HUDEP-2 (cell line): ENCODE data around the gene ACVR2A.

Experiments
- DNase-seq, 76 experiments: peaks; one replicate each; lab custom pipeline; 2025; ENCODE audit not compliant: unreplicated experiment in 76 of 76; lab: John Stamatoyannopoulos, UW

Gene ACVR2A

DNA sequence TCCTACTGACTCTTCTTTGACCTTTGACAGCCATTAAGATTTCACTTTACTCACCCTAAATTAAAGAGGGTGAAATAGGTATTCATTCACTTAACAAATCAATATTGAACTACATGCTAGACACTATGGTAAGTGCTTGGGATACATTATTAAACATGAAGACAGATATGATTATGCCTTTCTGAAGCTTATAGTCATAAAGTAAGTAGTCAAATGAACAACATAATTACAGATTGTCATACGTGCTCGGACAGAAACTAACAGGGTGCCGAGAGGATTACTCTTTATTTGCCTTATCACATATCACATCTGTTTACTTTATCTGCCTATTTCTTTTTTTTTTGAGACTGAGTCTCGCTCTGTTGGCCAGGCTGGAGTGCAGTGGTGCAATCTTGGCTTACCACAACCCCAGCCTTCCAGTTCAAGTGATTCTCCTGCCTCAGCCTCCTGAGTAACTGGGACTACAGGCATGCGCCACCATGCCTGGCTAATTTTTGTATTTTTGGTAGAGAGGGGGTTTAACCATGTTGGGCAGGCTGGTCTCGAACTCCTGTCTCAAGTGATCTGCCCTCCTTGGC lies 9.8 kb downstream of the ACVR2A start:
- DNase-seq: no peak

DNA sequence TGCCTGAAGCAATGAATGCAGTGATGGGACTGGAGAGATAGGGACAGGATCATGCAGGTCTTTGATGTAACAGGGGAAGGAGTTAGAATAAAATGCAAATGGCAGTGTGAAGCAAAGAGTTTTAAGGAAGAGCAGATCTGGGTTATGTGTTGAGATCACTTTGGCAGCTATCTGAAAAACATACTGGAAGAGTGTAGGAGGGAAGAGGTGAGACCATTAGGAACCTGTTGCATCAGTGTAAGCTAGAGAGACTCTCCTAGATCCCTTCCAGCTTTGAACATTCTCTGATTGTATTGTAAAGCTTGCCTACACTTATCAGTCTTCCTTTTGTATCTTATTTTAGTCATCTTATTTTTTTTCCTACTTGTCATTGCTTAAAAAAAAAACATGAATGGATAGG lies 10.5 kb downstream of the ACVR2A start:
- no peak for DNase-seq

DNA sequence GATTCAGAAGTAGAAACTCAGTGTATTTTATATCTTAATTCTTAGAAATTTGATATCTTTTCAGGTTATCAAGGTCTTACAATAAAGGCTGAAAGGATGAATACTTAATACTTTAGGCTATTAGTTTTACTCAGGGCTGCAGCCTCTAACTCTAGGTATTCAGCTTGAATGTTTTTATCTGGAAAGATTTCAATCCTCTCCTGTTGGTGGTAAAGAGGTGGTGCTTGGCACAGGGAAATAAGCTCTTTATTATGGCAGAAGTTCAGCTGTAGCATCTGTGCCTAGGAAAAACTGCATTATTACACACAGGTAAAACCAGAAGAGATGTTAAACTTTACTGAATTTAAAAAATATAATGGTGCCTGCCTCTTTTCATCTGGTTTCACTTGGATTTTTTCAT lies 11.1 kb downstream of the ACVR2A start:
- DNase-seq: no peak

DNA sequence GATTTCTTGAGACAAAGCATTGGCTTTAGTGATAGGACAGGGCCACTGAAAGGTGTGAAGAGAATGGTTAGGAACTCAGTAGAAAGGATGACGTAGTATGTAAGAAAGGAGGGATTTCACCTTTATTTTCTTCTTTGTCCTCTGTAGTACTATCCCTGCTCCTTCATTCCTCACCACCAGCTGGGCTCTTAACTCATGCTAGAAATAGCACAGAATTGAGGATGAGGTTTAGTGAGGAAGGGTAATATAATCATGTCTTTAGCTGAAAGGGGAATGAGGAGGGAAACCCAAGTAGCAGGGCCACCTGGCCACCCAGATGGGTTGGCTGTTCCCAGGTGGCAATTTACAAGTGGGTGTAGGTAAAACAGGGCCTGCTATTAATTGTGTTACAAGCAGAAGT lies 15.2 kb downstream of the ACVR2A start:
- no peak for DNase-seq

DNA sequence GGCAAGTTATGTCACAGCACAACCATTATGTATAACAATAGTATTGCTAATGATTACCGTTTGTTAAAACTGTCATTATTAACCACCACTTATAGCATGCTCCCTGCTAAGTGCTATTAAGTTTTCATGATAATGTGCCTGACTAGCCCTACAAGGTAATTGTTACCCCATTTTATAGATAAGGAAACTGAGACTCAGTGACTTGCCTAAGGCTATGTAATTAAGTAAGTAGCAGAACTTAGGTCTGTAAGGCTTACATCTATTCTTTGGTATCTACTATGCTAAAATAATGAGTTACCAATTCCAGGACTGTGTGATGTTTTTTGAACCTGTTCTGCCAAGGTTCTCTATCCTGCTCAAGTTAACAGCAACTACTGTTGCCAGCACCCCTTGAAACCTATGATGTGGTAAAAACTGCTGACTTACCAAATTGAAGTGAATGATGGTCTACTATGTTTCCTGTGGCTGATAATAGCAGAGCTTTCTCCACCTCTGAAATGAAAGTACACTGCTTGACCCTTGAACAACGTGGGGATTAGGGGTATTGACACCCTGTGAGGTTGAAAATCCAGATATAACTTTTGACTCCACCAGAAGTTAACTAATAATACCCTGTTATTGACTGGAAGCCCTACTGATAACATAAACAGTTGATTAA lies 18.2 kb downstream of the ACVR2A start:
- no peak for DNase-seq

DNA sequence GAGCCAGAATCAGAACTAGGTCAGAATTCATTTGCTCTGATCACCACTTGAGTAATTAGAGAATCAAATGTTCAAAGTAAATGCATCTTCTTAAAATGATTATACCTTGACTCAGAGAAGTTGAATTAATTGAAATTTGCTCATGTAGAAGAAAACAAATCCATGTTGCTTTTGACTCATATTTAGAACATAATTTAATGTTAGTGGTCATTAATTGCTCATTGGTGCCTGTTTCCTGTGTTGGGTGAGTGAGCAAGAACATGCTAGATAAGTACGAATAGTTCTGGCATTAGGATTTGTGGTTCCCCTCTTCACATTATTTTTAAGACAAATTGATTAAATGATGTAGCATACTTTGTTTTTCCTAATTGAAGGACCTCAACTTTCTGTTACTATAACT lies 19.0 kb downstream of the ACVR2A start:
- DNase-seq: no peak

DNA sequence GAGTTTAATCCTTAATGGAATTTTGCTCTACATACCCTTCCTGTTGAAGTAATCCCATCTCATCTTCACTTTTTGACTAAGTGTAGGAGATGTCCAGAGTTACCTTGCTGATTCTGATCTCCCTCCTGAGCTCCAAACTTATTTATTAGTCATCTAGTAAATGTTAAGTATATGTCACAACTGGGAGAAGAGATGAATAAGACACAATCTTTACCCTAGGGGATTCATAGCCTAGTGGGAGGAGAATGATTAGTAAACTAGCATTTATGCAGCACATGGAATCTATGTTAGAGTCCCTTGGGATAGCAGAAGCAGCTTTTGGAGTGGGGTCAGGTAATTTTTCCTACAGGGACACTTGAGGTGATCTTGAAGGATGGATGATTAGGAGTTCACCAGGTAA lies 20.7 kb downstream of the ACVR2A start:
- DNase-seq: no peak

DNA sequence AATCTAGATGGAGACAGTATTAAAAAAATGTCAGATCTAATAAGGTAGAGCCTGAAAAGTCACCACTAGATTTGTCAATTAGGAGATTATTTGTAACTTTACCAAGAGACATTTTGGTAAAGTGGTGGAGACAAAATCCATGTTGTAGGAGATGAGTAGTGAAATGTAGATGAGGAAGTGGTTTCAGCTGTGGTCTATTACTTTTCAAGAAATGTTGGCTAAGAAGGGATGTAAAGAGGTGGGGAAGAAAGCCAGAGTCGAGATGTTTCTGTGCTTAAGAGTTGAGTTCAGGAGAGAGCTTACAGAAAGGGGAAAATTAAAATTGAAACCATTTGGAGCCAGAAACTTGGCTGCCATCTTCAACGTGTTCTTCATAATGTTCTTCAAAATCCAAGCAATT lies 22.2 kb downstream of the ACVR2A start:
- no peak for DNase-seq

DNA sequence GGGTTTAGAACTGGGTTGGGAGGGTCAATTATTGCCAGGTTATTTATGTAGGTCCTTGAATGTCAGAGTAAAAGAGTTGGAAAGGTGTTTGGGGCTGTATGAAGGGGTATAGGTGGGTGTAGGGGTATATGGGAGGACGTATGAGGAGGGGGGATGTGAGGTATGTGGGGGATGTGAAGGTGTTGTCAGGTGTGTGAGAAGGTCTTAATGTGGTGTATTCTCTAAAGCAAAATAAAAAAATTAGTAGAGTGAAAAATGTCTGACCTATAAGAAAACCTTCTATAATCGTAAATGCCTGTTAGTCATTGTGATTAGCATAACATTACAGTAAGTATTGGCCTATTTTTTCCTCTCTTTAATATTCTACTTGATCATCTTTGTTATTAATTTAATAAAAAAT lies 25.1 kb downstream of the ACVR2A start:
- no peak for DNase-seq

DNA sequence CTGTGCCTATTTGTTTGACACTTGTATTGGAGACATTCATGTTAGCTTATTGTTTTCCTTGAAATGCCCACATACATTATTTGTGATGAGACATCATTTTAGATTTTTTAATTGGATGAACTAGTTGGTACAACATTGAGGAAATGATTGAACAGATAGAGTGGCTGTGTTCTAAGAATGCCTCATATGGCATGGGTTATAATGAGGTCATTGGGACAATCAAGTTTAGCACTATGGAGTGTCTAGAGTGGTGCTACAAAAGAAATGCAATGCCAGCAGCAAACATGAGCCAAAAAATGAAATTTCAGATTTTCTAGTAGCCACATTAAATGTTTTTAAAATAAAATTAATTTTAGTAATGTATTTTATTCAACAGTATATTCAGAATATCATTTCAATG lies 28.1 kb downstream of the ACVR2A start:
- no peak for DNase-seq

DNA sequence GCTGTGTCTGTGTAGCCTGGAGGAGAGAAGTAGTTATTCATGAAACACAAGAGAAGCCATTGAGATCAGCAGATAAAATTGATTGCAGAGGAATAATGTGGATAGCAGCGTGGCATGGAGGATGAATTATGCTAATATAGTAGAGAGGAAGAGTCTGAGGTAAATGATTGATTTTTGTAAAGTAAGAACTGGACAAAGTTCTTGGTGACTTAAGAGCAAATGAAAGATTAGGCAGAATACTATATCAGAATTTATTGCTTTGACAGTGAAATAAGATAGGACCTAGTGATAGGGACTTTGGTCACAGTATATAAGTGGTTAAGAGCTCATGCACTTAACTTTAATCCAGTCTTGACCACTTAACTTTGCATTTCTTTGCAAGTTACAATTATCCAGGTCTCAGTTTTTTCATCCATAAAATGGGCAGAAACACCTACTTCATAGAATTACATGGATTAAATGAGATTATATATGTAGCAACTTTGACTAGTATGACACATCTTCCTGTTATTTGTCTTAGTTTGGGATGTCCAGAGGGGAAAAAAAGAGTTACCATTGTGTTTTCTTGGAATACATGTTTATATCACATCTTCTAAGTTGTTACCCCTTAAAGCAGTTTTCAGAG lies 29.1 kb downstream of the ACVR2A start:
- no peak for DNase-seq

DNA sequence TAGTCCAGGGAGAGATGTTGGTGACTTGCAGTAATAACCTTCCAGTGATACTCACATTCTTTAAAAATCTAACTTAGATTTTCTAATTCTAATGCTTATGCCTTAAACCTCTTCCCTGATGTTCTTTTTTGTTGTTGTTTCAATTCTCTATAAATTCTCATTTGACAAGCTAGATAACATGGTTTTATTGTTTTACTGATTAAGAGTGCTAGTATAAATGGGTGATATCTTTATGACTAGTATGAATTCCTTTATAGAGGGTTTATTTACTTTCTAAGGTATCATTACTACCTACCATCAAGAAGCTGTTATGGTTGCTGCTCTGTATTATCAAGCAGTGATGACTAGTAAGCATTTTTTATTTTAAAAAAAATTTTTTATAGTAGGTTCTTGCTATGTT lies 35.0 kb downstream of the ACVR2A start:
- no peak for DNase-seq

DNA sequence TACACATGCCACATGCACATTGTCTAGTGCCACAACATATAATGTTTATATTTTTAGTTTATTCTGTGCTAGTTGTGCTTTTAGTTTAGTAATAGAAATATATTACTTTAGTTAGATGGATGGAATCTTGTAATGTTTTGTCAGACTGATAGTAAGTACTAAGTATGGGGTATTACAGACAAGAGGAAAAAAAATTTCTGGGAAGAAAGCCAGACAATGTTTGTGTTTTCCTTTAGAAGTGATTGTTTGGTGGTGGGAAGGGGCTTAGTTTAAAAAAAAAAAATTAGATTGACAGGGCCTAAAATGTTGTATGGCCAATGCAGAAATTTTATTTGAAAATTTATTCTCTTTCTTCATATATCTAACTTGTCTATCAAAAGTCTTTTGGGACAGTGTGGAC lies 37.8 kb downstream of the ACVR2A start:
- no peak for DNase-seq

DNA sequence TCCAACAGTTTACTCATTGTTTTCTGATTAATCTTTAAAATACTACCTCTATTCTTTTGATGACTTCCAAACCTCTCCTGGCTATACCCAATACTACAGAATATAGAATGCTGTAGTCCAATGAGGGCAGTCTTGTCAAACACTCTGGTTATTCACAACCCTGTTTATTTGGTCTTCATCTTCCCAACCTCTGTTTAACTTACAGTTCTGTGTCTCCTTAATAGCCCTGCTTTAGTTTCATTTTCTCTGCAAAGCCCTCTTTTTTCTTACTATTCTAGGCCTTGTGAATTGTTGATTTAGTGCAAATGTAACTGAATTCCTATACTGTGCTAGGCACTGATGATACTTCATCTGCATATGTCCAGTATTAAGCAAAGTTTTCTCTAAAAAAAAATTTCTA lies 40.0 kb downstream of the ACVR2A start:
- no peak for DNase-seq

DNA sequence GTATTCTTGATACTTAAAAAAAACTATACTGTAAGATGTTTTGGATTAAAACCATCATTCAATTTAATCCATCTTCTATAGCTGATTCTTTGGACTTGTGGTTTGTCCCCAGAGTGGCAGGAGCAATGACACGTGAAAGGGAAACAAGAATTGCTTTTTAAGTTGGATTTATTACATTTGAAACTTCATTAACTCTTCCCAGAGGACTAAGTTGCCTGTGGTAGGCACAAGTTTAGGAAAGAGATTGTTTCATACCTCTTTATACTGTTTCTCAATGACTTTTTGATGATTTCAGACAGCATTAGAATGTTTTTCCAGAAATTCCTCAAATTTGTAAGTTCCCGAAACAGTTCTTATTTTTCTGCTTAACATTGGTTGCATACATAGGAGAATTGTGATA lies 41.3 kb downstream of the ACVR2A start:
- no peak for DNase-seq

DNA sequence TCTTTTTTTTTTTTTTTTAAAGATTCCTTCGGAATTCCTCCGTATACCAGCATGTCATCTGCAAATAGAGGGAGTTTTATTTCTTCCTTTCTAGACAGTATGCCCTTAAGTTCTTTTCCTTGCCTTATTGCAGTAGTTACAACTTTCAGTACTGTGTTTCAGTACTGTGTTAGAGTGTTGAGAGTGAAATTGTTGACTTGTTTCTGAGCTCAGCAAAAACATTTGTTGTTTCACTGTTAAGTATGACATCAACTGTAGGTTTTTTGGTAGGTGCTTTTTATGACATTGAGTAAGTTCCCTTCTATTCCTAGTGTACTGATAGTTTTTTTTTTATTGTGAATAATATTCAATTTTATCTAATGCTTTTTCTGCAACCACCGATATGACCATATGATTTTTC lies 43.9 kb downstream of the ACVR2A start:
- DNase-seq: no peak

DNA sequence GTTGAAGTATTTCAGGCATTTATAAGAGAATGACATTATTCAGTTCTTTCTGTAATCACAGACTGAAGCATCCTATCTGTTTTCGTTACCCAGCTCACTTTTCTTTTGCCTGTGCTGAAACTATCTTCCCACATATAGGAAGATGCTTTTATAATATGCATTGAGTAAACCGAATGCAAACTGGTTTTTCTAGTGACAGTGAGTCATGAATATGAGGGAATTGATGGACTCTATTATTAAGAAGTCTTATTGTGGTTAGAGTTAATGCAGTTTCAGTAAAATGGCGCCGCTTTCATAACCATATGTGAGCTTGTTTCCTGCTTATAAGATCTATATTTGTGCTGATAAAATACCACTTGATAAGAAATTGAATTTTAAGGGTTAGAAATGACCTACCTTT lies 59.2 kb downstream of the ACVR2A start:
- DNase-seq: no peak

DNA sequence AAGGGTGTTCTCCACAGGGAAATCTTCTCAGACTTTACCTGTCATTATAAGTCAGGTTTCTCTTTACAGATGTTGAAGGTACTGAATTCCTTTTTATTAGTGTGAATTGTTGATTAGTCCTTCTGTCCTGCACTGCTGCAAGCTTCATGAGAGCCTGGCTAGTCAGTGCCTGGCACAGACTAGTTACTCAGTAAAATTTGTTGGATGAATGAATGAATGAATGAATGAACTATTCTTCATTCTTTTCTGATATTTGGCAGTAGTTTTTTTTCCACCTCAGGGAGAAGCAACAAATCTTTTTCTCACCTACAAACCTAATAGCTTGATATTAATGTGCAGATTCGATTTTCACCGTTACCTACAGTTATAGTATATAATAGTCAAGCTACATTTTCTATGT lies 64.3 kb downstream of the ACVR2A start:
- no peak for DNase-seq

DNA sequence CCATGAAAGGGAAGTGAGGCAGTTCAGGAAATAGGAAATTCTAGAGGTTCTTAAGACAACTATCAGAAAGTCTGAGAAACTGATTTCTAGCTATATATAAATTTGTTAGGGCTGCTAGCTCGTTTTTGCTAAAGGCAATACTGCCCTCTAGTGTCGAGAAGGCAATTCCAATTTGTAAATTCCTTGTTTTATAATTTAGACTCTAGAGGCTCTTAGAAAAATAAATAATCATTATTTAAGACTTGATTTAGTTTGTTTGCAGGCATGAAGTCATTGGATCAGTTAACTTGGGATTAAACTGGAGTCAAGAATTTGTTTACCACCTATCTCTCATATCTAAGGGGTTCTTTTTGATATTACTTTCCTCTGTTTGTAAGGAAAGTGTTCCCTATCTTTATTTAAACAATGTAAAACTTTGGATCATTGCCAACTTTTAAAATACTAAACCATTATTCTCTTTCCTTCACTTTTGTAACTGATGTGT lies 66.2 kb downstream of the ACVR2A start:
- DNase-seq: peak in 29 of 76 experiments; percentile 3 to 53 (median 19)

DNA sequence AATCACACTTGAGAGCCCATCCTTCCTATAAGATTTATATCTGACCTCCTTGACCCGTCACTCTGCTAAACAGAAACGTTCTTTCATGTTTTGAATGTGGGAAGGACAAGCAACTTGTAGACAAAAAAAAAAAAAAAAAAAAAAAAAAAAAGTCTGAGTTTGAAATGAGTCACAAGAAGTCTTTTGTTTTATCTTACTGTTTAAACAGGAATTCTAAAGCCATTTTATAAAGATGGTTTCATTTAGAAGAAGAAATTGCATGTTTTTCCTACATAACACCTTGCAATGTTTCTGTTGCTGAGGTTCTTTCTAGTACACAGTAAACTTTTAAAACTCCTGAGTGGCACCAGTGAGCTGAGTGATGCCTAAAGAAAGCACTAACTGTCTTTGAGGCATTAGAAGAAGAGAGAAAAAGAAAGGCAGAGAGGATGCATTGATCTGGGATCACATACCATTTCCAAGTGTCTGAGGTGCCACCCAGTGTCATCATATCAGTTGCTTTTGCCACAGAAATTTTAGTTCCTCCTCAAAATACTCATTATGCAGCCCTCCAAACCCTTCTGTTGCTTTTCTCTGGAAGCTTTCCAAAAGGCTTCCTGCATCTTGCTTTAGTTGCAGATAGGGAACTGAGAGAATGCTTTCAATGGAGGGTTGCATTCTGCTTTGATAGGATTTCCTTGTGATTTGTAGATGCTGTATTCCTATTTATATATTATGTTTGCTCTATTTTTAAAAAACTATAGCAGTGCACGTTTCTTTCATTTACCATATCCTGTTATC lies 69.1 kb downstream of the ACVR2A start:
- DNase-seq: peak in 2 of 76 experiments; percentile 2 to 16

DNA sequence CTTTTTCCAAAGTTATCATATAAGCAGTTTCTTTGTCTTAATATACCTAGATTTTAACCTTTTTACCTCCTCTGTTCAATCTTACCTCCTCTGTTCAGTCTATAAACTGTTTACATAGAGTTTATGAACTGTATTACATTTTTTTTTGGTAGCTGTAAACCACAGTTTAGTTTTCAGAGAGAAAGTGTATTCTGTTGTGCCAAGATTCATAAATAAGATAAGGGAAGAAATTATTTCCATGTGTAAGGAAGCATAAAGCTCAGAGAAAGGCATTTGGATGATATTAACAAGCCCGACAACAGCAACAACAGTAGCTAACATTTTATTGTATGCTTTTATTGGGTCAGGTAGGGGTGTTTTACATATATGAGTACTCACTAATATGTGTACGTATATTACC lies 71.2 kb downstream of the ACVR2A start:
- no peak for DNase-seq

DNA sequence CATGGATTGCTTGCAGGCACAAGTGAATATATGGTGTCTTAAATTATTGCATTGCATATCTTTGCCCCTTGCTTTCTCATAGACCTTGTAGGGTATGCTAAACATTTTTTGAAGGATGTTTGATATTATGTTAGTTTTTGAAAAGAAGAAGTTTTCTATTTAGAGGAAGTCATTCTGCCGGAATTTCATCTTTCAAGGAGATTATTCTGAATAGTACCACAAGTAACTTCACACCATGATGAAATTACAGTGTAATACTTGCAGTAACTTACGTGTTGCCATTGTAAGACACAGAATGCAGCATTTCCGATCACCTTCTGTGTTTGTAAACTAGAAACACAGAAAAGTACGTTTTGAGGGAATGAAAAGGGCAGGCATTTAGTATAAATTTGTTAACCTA lies 71.9 kb downstream of the ACVR2A start:
- no peak for DNase-seq
